ENCODE data around the gene YARS2.
A peak's percentile ranks its signal among the peaks of the same experiment; 100 is the strongest.

Gene YARS2

GRCh38 chr12:32755654-32756475 is at the start of gene YARS2:
Gene YARS2 (minus strand): TSS chr12:32755897. CDS start chr12:32755874, 23 bp downstream.
- TF ChIP-seq CTCF (IDR thresholded peaks at IDR 0.05; ENCODE audit: borderline replicate concordance, insufficient read depth, low read depth, low read length) = peak; percentile 63
- H3K4me3 ChIP-seq (ENCODE audit: low read depth, low read length) = peak within 1 kb of the TSS; percentile 87

- no peak overlapping the region for H3K4me3 ChIP-seq (ENCODE audit: low read depth, low read length)
- no peak for TF ChIP-seq CTCF (IDR thresholded peaks at IDR 0.05; ENCODE audit: borderline replicate concordance, insufficient read depth, low read depth, low read length)
These were observed 48.6 kb upstream of the YARS2 start for GRCh38 chr12:32804301-32804700.

GRCh38 chr12:32801269-32801980 is 45.7 kb upstream of the YARS2 start:
- no peak overlapping the region for H3K4me3 ChIP-seq (ENCODE audit: low read depth, low read length)
- no peak for TF ChIP-seq CTCF (IDR thresholded peaks at IDR 0.05; ENCODE audit: borderline replicate concordance, insufficient read depth, low read depth, low read length)

GRCh38 chr12:32794281-32794680 is 38.6 kb upstream of the YARS2 start:
- TF ChIP-seq CTCF (IDR thresholded peaks at IDR 0.05; ENCODE audit: borderline replicate concordance, insufficient read depth, low read depth, low read length) = no peak
- no peak overlapping the region for H3K4me3 ChIP-seq (ENCODE audit: low read depth, low read length)

- no peak overlapping the region for H3K4me3 ChIP-seq (ENCODE audit: low read depth, low read length)
- TF ChIP-seq CTCF (IDR thresholded peaks at IDR 0.05; ENCODE audit: borderline replicate concordance, insufficient read depth, low read depth, low read length) = no peak
These were observed 34.2 kb upstream of the YARS2 start for GRCh38 chr12:32789916-32790315.

GRCh38 chr12:32789446-32789845 is 33.7 kb upstream of the YARS2 start:
- no peak overlapping the region for H3K4me3 ChIP-seq (ENCODE audit: low read depth, low read length)
- no peak for TF ChIP-seq CTCF (IDR thresholded peaks at IDR 0.05; ENCODE audit: borderline replicate concordance, insufficient read depth, low read depth, low read length)

Data from GM12875 (cell line).